Hepatocyte (in vitro differentiated cells): ENCODE results near the gene CACNA1B.

Experiments
- CTCF ChIP-seq: fragments of 200-600 bp; sonication (generic); IDR thresholded peaks from 2 replicates; pipeline ENCODE4 v1.5.1; 2016; ENCODE audit warnings: antibody characterized with exemption, mild to moderate bottlenecking; ENCODE audit not compliant: poor library complexity
- EZH2 ChIP-seq: fragments of 200-600 bp; sonication (generic); IDR thresholded peaks from 2 replicates; pipeline ENCODE4 v1.6.1; 2016; ENCODE audit warnings: antibody characterized with exemption, mild to moderate bottlenecking, borderline replicate concordance
- EZH2phosphoT487 ChIP-seq: fragments of 200-600 bp; sonication (generic); IDR thresholded peaks from one replicate; pipeline ENCODE4 v1.6.1; 2018; ENCODE audit warnings: antibody characterized with exemption, mild to moderate bottlenecking, low read depth, moderate library complexity; ENCODE audit not compliant: unreplicated experiment, severe bottlenecking

DNA sequence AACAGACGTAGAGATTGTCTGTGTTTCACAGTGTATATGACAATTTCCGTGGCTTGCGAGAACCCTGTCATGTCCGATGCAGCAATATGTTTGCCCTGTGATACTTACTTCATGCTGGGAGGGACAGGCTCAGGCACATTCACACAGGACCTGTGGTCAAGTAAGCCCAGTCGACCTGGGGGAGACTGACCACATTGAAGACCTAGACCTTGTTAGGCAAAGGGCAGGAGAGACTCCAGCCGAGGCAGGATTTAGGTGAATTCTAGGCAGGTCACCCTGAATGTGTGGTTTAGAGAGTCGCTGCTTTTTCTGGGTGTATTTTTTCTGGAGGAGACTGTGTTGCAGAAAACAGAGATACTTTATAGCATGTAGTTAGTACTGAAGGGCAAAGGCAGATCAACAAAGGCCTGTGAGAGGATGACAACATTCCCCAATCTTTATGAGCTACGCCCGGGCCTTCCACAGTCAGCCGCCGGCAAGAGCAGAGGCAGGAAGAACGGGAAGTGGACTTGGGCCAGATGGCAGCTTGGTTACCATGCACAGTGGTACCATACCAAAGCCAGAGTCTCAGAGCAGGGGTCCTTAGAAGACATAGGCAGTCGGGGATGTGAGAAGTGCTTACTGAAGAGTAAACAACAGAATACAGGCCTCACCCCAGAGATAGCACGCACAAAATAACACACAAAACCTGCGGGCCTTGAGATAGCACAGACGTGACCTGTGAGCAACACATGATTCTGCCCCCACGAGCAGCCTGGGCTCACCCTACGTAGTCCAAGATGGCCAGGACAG is 220.7 kb downstream of the CACNA1B start:
- no peak for TF ChIP-seq CTCF
- TF ChIP-seq EZH2 = no peak
- TF ChIP-seq EZH2phosphoT487 = no peak
